SK-N-SH (cell line): ENCODE measurements around the gene MEIS2. TPM values are rescaled to one million over a fixed set of nuclear protein-coding genes. Genes with fewer than 3 reads are reported as not detected.

Experiments
- CTCF ChIA-PET: fragments of 300-600, 350-600 bp; formaldehyde crosslinking; extraction: SDS; loops from one replicate; lab custom pipeline; 2021; lab: Yijun Ruan, JAX
- POLR2A ChIA-PET: fragments of 350-600 bp; sonication (Branson Sonifier 250); formaldehyde crosslinking; extraction: SDS; loops from one replicate; lab custom pipeline; 2020; ENCODE audit warnings: antibody characterized with exemption, inconsistent platforms; lab: Yijun Ruan, JAX
- DNase-seq: peaks from one replicate; pipeline ENCODE4 v3.0.0; 2012
- H2AFZ ChIP-seq: fragments of 200-600 bp; sonication (generic); 2 replicates; pipeline ENCODE4 v1.8.1; 2016; ENCODE audit warnings: antibody characterized with exemption, mild to moderate bottlenecking, low read depth
- H3F3A ChIP-seq: fragments of 200-600 bp; sonication (generic); replicated peaks from 2 replicates; pipeline ENCODE3; 2016; ENCODE audit warnings: antibody characterized with exemption, mild to moderate bottlenecking; ENCODE audit not compliant: insufficient read depth
- H3K27ac ChIP-seq, 2 experiments: fragments of 200-500 bp in 1 of 2; fragments of 200-600 bp in 1 of 2; sonication (Bioruptor generic) in 1 of 2; sonication (generic), shearing (Covaris generic) in 1 of 2; 2 replicates each; pipeline versions ENCODE4 v1.5.1 to v1.6.1; 2014 to 2016; ENCODE audit warnings: low read depth in 2 of 2, inconsistent platforms in 1 of 2, low read length in 1 of 2, mild to moderate bottlenecking in 1 of 2, mixed read lengths in 1 of 2
- H3K27me3 ChIP-seq: fragments of 200-600 bp; sonication (generic), shearing (Covaris generic); 2 replicates; pipeline ENCODE4 v1.6.1; 2016; ENCODE audit warnings: mixed run types; ENCODE audit not compliant: insufficient read depth
- H3K36me3 ChIP-seq, 2 experiments: fragments of 200-500 bp in 1 of 2; fragments of 200-600 bp in 1 of 2; sonication (Bioruptor generic) in 1 of 2; sonication (generic) in 1 of 2; replicated peaks in 1 of 2; 2 replicates each; pipeline versions ENCODE3 to v1.5.1; 2014 to 2016; ENCODE audit warnings: low read length in 1 of 2, mild to moderate bottlenecking in 1 of 2; ENCODE audit not compliant: insufficient read depth in 2 of 2, control insufficient read depth in 1 of 2
- H3K4me1 ChIP-seq, 2 experiments: fragments of 200-500 bp in 1 of 2; fragments of 200-600 bp in 1 of 2; sonication (Bioruptor generic) in 1 of 2; sonication (generic), shearing (Covaris generic) in 1 of 2; 2 replicates each; pipeline versions ENCODE4 v1.5.1 to v1.6.1; 2014 to 2016; ENCODE audit warnings: low read depth in 1 of 2, low read length in 1 of 2, mixed run types in 1 of 2; ENCODE audit not compliant: insufficient read depth in 2 of 2, control insufficient read depth in 1 of 2
- H3K4me2 ChIP-seq: fragments of 200-600 bp; sonication (generic), shearing (Covaris generic); 2 replicates; pipeline ENCODE4 v1.6.1; 2017; ENCODE audit warnings: mixed run types
- H3K4me3 ChIP-seq, 2 experiments: fragments of 200-500 bp in 1 of 2; fragments of 200-600 bp in 1 of 2; sonication (Bioruptor generic) in 1 of 2; sonication (generic), shearing (Covaris generic) in 1 of 2; 2 replicates each; pipeline versions ENCODE4 v1.5.1 to v1.8.1; 2014 to 2016; ENCODE audit warnings: low read depth in 2 of 2, inconsistent platforms in 1 of 2, low read length in 1 of 2, mild to moderate bottlenecking in 1 of 2, mixed read lengths in 1 of 2, moderate library complexity in 1 of 2
- H3K79me2 ChIP-seq: fragments of 200-600 bp; sonication (generic); 2 replicates; pipeline ENCODE4 v1.8.1; 2017; ENCODE audit warnings: mild to moderate bottlenecking; ENCODE audit not compliant: insufficient read depth
- H3K9ac ChIP-seq: fragments of 200-600 bp; sonication (generic); 2 replicates; pipeline ENCODE4 v1.6.1; 2017; ENCODE audit warnings: mixed run types
- H3K9me2 ChIP-seq: fragments of 200-600 bp; sonication (generic); 2 replicates; pipeline ENCODE4 v1.6.1; 2017; ENCODE audit warnings: mixed run types
- H3K9me3 ChIP-seq: fragments of 200-600 bp; sonication (generic); 2 replicates; pipeline ENCODE4 v1.6.1; 2017; ENCODE audit warnings: mixed run types, mild to moderate bottlenecking, moderate library complexity
- H4K20me1 ChIP-seq: fragments of 200-600 bp; sonication (generic); 2 replicates; pipeline ENCODE4 v1.6.1; 2017; ENCODE audit warnings: mild to moderate bottlenecking, mixed run types; ENCODE audit not compliant: insufficient read depth
- CHD2 ChIP-seq: fragments of 150-350 bp; IDR thresholded peaks from 2 replicates; pipeline ENCODE4 v1.6.1; 2018; ENCODE audit warnings: low read length; ENCODE audit not compliant: partially characterized antibody
- FOSL2 ChIP-seq: IDR thresholded peaks from 2 replicates; pipeline ENCODE4 v1.4.0; 2012; ENCODE audit warnings: low read depth, mild to moderate bottlenecking, moderate library complexity, borderline replicate concordance
- JUND ChIP-seq: IDR thresholded peaks from 2 replicates; pipeline ENCODE4 v1.4.0; 2012
- MEF2A ChIP-seq: IDR thresholded peaks from 2 replicates; pipeline ENCODE4 v1.4.0; 2012; ENCODE audit warnings: low read depth, borderline replicate concordance
- RAD21 ChIP-seq: IDR thresholded peaks from 2 replicates; pipeline ENCODE4 v1.6.1; 2012; ENCODE audit warnings: mild to moderate bottlenecking, low read length
- SMC3 ChIP-seq: IDR thresholded peaks from 2 replicates; pipeline ENCODE4 v1.6.1; 2012; ENCODE audit warnings: low read depth, low read length, improper control_type of control experiment
- TCF12 ChIP-seq: IDR thresholded peaks from 2 replicates; pipeline ENCODE4 v1.4.0; 2012
- WGBS: methylation state at CpG from one replicate; pipeline ENCODE4 v1.1.6; 2017; ENCODE audit warnings: low lambda C conversion rate; 5-methylcytosine and 5-hydroxymethylcytosine counted together
- polyA plus RNA-seq, 3 experiments: library from polyadenylated mRNA; depleted of rRNA; stranded (reverse); fragments of >200 nt; gene quantifications; 2 replicates each; pipeline ENCODE4 v1.2.3, GENCODE V29; 2012
- TF ChIP-seq, protein P1 (sequence below): fragments of 200-600 bp; sonication (generic); IDR thresholded peaks from 2 replicates; pipeline ENCODE4 v1.6.1; 2017; ENCODE audit warnings: antibody characterized with exemption, mild to moderate bottlenecking, moderate library complexity
- TF ChIP-seq, protein P2 (sequence below): fragments of 150-350 bp; IDR thresholded peaks from 2 replicates; pipeline ENCODE4 v1.6.1; 2016; ENCODE audit warnings: mild to moderate bottlenecking, low read depth, low read length
- TF ChIP-seq, protein P3 (sequence below): IDR thresholded peaks from 2 replicates; pipeline ENCODE4 v1.4.0; 2012; ENCODE audit warnings: low read depth, borderline replicate concordance
- TF ChIP-seq, protein P4 (sequence below): IDR thresholded peaks from 2 replicates; pipeline ENCODE4; 2012
- TF ChIP-seq, protein P5 (sequence below): IDR thresholded peaks from 2 replicates; pipeline ENCODE4 v1.4.0; 2012; ENCODE audit warnings: low read depth

Gene MEIS2
- polyA plus RNA-seq, 1 of the 3 experiments (the other 2 are of a cell fraction) = 146 TPM

DNA sequence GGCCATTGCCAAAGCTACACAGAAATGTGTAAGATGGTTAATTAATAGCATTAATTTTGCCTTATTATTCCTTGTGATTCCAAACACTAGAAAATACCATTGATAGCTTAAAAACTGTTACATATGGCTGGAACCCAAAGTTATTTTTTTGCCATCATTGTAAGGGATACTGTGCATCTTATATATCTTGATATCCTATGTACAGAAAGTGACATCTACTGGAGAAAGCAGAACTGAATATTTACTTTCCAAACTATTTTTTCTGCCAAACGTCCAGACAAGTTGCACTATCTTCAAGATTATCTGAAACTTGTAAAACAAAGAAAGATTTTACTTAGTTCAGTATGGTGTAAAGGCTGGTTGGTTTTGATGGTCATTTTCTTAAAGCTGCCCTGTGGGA is 33.3 kb upstream of the MEIS2 start:
- CTCF ChIA-PET = interaction anchor here (0.5 to 5.9 kb wide), 33 partner anchors 9 to 1845 kb away, joined by 3 to 101 read pairs (median 4); partner anchors contain the start of gene MEIS2
- WGBS = 0% methylated on average over 1 of the region's 1 CpG
- Histone ChIP-seq H3K27me3 (no peaks in the 10 kb centered on the region), H3K27ac (peak overlapping the region; percentile 48 to 97), H3K9ac (peak overlapping the region; percentile 1; the same call in 1 of the 2 replicates), H4K20me1 (no peaks in the 10 kb centered on the region), H2AFZ (peak overlapping the region; percentile 4; the same call in 1 of the 2 replicates), H3K36me3 (no peaks in the 10 kb centered on the region), H3K4me2 (peak overlapping the region; percentile 61), H3F3A (peaks cover 24% of the 10 kb centered on the region), H3K4me1 (peaks cover 5 to 44% of the 10 kb centered on the region in 2 experiments; a peak in 2 of 4 replicates), H3K4me3 (peak overlapping the region in 1 of 2 experiments; percentile 6; a peak in 1 of 4 replicates), H3K9me3 (no peaks in the 10 kb centered on the region), H3K9me2 (no peaks in the 10 kb centered on the region), H3K79me2 (no peaks in the 10 kb centered on the region)
- POLR2A ChIA-PET = interaction anchor here (1.0 to 1.9 kb wide), 3 partner anchors 23 to 37 kb away, joined by 3 to 8 read pairs (median 5); no protein-coding TSS in a partner anchor
- 0 out of 2 replicates have a peak, but pooled peaks have one; percentile 4 for TF ChIP-seq TCF12
- no peak for TF ChIP-seq JUND
- TF ChIP-seq, protein P1, sequence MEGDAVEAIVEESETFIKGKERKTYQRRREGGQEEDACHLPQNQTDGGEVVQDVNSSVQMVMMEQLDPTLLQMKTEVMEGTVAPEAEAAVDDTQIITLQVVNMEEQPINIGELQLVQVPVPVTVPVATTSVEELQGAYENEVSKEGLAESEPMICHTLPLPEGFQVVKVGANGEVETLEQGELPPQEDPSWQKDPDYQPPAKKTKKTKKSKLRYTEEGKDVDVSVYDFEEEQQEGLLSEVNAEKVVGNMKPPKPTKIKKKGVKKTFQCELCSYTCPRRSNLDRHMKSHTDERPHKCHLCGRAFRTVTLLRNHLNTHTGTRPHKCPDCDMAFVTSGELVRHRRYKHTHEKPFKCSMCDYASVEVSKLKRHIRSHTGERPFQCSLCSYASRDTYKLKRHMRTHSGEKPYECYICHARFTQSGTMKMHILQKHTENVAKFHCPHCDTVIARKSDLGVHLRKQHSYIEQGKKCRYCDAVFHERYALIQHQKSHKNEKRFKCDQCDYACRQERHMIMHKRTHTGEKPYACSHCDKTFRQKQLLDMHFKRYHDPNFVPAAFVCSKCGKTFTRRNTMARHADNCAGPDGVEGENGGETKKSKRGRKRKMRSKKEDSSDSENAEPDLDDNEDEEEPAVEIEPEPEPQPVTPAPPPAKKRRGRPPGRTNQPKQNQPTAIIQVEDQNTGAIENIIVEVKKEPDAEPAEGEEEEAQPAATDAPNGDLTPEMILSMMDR = peak; percentile 69
- TF ChIP-seq, protein P2, sequence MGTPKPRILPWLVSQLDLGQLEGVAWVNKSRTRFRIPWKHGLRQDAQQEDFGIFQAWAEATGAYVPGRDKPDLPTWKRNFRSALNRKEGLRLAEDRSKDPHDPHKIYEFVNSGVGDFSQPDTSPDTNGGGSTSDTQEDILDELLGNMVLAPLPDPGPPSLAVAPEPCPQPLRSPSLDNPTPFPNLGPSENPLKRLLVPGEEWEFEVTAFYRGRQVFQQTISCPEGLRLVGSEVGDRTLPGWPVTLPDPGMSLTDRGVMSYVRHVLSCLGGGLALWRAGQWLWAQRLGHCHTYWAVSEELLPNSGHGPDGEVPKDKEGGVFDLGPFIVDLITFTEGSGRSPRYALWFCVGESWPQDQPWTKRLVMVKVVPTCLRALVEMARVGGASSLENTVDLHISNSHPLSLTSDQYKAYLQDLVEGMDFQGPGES = no peak
- peak; percentile 31 for TF ChIP-seq SMC3
- TF ChIP-seq RAD21 = peak; percentile 86
- TF ChIP-seq, protein P3, sequence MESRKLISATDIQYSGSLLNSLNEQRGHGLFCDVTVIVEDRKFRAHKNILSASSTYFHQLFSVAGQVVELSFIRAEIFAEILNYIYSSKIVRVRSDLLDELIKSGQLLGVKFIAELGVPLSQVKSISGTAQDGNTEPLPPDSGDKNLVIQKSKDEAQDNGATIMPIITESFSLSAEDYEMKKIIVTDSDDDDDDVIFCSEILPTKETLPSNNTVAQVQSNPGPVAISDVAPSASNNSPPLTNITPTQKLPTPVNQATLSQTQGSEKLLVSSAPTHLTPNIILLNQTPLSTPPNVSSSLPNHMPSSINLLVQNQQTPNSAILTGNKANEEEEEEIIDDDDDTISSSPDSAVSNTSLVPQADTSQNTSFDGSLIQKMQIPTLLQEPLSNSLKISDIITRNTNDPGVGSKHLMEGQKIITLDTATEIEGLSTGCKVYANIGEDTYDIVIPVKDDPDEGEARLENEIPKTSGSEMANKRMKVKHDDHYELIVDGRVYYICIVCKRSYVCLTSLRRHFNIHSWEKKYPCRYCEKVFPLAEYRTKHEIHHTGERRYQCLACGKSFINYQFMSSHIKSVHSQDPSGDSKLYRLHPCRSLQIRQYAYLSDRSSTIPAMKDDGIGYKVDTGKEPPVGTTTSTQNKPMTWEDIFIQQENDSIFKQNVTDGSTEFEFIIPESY = no peak
- DNase-seq = no peak

DNA sequence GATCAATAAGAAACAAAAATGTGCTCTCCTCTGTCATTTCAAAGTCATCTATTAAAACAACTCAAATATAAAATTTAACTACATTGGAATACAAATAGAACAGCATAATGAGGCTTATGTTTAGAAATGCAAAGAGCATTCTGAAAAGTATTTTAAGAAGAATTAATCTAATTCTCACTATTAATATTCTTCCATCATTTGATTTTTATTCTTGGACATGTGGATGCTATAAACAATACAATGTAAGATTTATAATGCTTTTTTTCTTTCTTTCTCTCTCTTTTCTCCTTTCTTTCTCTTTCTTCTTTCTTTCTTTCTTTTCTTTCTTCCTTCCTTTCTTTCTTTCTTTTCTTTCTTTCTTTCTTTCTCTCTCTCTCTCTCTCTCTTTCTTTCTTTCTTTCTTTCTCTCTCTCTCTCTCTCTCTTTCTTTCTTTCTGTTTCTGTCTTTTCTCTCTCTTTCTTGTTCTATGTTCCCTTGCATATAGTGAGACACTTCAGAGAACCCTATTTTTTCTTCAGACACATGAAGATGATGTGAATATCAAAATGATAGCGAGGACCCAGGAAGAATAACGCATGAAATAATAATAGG is 32.6 kb upstream of the MEIS2 start:
- DNase-seq = no peak
- H3K4me3 ChIP-seq = peak overlapping the region in 1 of 2 experiments; percentile 2; a peak in 1 of 4 replicates
- H3K9me2 ChIP-seq = no peaks in the 10 kb centered on the region
- H3K4me1 ChIP-seq = peaks cover 5 to 46% of the 10 kb centered on the region in 2 experiments; a peak in 2 of 4 replicates
- WGBS = 94% methylated on average over 2 of the region's 2 CpGs
- H3K9me3 ChIP-seq = no peaks in the 10 kb centered on the region
- H3K79me2 ChIP-seq = no peaks in the 10 kb centered on the region
- H3K36me3 ChIP-seq = no peaks in the 10 kb centered on the region
- peak overlapping the region; percentile 52; the same call in 1 of the 2 replicates for H2AFZ ChIP-seq
- ChIA-PET POLR2A (interaction anchor here (1.0 to 2.2 kb wide), 6 partner anchors 22 to 37 kb away, joined by 3 to 8 read pairs (median 6); no protein-coding TSS in a partner anchor), CTCF (interaction anchor here (0.6 to 5.9 kb wide), 32 partner anchors 9 to 1844 kb away, joined by 3 to 101 read pairs (median 4); partner anchors contain the start of gene MEIS2)
- H3K9ac ChIP-seq = peak overlapping the region; percentile 28; the same call in 1 of the 2 replicates
- no peaks in the 10 kb centered on the region for H4K20me1 ChIP-seq
- H3K4me2 ChIP-seq = peak overlapping the region; percentile 61
- H3F3A ChIP-seq = peaks cover 24% of the 10 kb centered on the region
- no peaks in the 10 kb centered on the region for H3K27me3 ChIP-seq
- H3K27ac ChIP-seq = peak overlapping the region; percentile 48 to 97; a peak in 3 of 4 replicates
- TF ChIP-seq, protein P4, sequence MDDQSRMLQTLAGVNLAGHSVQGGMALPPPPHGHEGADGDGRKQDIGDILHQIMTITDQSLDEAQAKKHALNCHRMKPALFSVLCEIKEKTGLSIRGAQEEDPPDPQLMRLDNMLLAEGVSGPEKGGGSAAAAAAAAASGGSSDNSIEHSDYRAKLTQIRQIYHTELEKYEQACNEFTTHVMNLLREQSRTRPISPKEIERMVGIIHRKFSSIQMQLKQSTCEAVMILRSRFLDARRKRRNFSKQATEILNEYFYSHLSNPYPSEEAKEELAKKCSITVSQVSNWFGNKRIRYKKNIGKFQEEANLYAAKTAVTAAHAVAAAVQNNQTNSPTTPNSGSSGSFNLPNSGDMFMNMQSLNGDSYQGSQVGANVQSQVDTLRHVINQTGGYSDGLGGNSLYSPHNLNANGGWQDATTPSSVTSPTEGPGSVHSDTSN = no peak
- TF ChIP-seq, protein P1 = no peak
- TF ChIP-seq MEF2A (no peak), CHD2 (no peak), FOSL2 (no peak), SMC3 (no peak)
- TF ChIP-seq, protein P5, sequence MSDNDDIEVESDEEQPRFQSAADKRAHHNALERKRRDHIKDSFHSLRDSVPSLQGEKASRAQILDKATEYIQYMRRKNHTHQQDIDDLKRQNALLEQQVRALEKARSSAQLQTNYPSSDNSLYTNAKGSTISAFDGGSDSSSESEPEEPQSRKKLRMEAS = no peak
